ENCODE measurements around the gene ITCH.

DNA sequence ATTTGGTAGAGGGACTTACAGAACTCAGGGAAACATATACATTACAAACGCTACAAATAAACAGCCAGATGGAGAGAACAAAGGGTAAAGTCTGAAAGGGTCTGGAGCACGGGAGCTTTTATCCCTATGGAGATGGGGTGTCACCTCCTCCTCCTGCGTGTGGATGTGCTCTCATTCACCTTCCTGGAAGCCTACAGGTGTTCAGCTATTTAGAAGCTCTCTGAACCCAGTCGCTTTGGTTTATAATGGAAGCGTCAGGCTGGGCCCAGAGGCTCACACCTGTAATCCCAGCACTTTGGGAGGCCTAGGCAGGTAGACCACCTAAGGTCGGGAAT is 17.7 kb upstream of the ITCH start:
- TF ChIP-seq, protein P1, sequence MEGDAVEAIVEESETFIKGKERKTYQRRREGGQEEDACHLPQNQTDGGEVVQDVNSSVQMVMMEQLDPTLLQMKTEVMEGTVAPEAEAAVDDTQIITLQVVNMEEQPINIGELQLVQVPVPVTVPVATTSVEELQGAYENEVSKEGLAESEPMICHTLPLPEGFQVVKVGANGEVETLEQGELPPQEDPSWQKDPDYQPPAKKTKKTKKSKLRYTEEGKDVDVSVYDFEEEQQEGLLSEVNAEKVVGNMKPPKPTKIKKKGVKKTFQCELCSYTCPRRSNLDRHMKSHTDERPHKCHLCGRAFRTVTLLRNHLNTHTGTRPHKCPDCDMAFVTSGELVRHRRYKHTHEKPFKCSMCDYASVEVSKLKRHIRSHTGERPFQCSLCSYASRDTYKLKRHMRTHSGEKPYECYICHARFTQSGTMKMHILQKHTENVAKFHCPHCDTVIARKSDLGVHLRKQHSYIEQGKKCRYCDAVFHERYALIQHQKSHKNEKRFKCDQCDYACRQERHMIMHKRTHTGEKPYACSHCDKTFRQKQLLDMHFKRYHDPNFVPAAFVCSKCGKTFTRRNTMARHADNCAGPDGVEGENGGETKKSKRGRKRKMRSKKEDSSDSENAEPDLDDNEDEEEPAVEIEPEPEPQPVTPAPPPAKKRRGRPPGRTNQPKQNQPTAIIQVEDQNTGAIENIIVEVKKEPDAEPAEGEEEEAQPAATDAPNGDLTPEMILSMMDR (conservative IDR thresholded peaks at IDR 0.05), result no peak
- TF ChIP-seq ZFX (IDR thresholded peaks at IDR 0.05), result no peak
